Raji (cell line): ENCODE data around the gene HEXB.

Source experiments
- POLR2A ChIP-seq: IDR thresholded peaks from 2 replicates; pipeline ENCODE4 v1.6.1; 2011; ENCODE audit warnings: low read depth, low read length, control low read depth; ENCODE audit not compliant: insufficient read depth

Gene HEXB

GRCh38 chr5:74679966-74680365 lies 5.1 kb upstream of the HEXB start:
- TF ChIP-seq POLR2A, result no peak

GRCh38 chr5:74685979-74686631 lies 1.1 kb downstream of the HEXB start:
- TF ChIP-seq POLR2A, result no peak

- TF ChIP-seq POLR2A, result no peak
Observed at GRCh38 chr5:74686962-74687751, 2.1 kb downstream of the HEXB start.

- TF ChIP-seq POLR2A, result no peak
Observed at GRCh38 chr5:74693191-74693590, 8.2 kb downstream of the HEXB start.

- TF ChIP-seq POLR2A, result no peak
Observed at GRCh38 chr5:74717596-74717995, 32.6 kb downstream of the HEXB start.

- no peak for TF ChIP-seq POLR2A
Observed at GRCh38 chr5:74722271-74722670, 37.2 kb downstream of the HEXB start.

- no peak for TF ChIP-seq POLR2A
Observed at GRCh38 chr5:74725331-74725730, 40.3 kb downstream of the HEXB start.

- TF ChIP-seq POLR2A, result no peak
Observed at GRCh38 chr5:74736759-74737158, 51.7 kb downstream of the HEXB start.

- no peak for TF ChIP-seq POLR2A
Observed at GRCh38 chr5:74738406-74738805, 53.4 kb downstream of the HEXB start.

GRCh38 chr5:74761241-74761640 lies 76.2 kb downstream of the HEXB start:
- TF ChIP-seq POLR2A, result no peak

- no peak for TF ChIP-seq POLR2A
Observed at GRCh38 chr5:74762599-74762998, 77.6 kb downstream of the HEXB start.

GRCh38 chr5:74763504-74763903 lies 78.5 kb downstream of the HEXB start:
- TF ChIP-seq POLR2A, result no peak

- TF ChIP-seq POLR2A, result no peak
Observed at GRCh38 chr5:74765201-74765600, 80.2 kb downstream of the HEXB start.

- no peak for TF ChIP-seq POLR2A
Observed at GRCh38 chr5:74765929-74766328, 80.9 kb downstream of the HEXB start.

- TF ChIP-seq POLR2A, result no peak
Observed at GRCh38 chr5:74766418-74766848, 81.4 kb downstream of the HEXB start.

- TF ChIP-seq POLR2A, result peak; percentile 75
Observed at GRCh38 chr5:74766849-74767578, 82.0 kb downstream of the HEXB start, which contains the start of the genes GFM2 and NSA2. Gene GFM2 (minus strand): TSS chr5:74767117. CDS start chr5:74763742, 3,375 bp downstream. Gene NSA2 (plus strand): TSS chr5:74767249. CDS start chr5:74767361, 112 bp downstream.
